MM.1S (cell line): ENCODE data around the gene PRUNE2.

ENCODE experiments used
- DNase-seq: peaks from one replicate; pipeline ENCODE4 v3.0.0-alpha.2; 2015
- H2AFZ ChIP-seq: fragments of 300-600 bp; sonication (generic); 2 replicates; pipeline ENCODE4 v1.6.0; 2016; ENCODE audit warnings: antibody characterized with exemption, low read length
- H3F3A ChIP-seq: fragments of 300-600 bp; sonication (generic); 2 replicates; pipeline ENCODE4 v1.6.1; 2016; ENCODE audit warnings: mild to moderate bottlenecking, antibody characterized with exemption, low read length, moderate library complexity, mixed read lengths; ENCODE audit not compliant: insufficient read depth
- H3K27ac ChIP-seq: fragments of 300-600 bp; sonication (generic); 2 replicates; pipeline ENCODE4 v1.5.1; 2016; ENCODE audit warnings: mild to moderate bottlenecking, low read length
- H3K27me3 ChIP-seq: fragments of 300-600 bp; sonication (generic); replicated peaks from 2 replicates; pipeline ENCODE4 v1.6.0; 2016; ENCODE audit warnings: low read length; ENCODE audit not compliant: insufficient read depth
- H3K36me3 ChIP-seq: fragments of 300-600 bp; sonication (generic); replicated peaks from 2 replicates; pipeline ENCODE4 v1.6.1; 2016; ENCODE audit warnings: mild to moderate bottlenecking, low read length, mixed read lengths; ENCODE audit not compliant: insufficient read depth
- H3K4me1 ChIP-seq: fragments of 300-600 bp; sonication (generic); 2 replicates; pipeline ENCODE4 v1.6.1; 2016; ENCODE audit warnings: low read length, mixed read lengths
- H3K4me2 ChIP-seq: fragments of 300-600 bp; sonication (generic); 2 replicates; pipeline ENCODE4 v1.6.0; 2016; ENCODE audit warnings: low read depth, low read length
- H3K4me3 ChIP-seq: fragments of 300-600 bp; sonication (generic); 2 replicates; pipeline ENCODE4 v1.5.1; 2016; ENCODE audit warnings: low read length, mixed read lengths
- H3K79me2 ChIP-seq: fragments of 300-600 bp; sonication (generic); 2 replicates; pipeline ENCODE4 v1.6.1; 2016; ENCODE audit warnings: mixed run types, low read length, mixed read lengths
- H3K9ac ChIP-seq: fragments of 300-600 bp; sonication (generic); 2 replicates; pipeline ENCODE4 v1.6.1; 2016; ENCODE audit warnings: low read length, mixed read lengths
- H3K9me2 ChIP-seq: fragments of 300-600 bp; sonication (generic); replicated peaks from 2 replicates; pipeline ENCODE4 v1.6.1; 2016; ENCODE audit warnings: mild to moderate bottlenecking, low read length, mixed read lengths; ENCODE audit not compliant: insufficient read depth
- H3K9me3 ChIP-seq: fragments of 300-600 bp; sonication (generic); replicated peaks from 2 replicates; pipeline ENCODE4 v1.6.1; 2016; ENCODE audit warnings: mild to moderate bottlenecking, low read length, mixed read lengths; ENCODE audit not compliant: insufficient read depth
- H4K20me1 ChIP-seq: fragments of 300-600 bp; sonication (generic); 2 replicates; pipeline ENCODE4 v1.6.1; 2016; ENCODE audit warnings: mild to moderate bottlenecking, low read length, moderate library complexity, mixed read lengths; ENCODE audit not compliant: insufficient read depth
- CTCF ChIP-seq: fragments of 300-600 bp; sonication (generic); IDR thresholded peaks from 2 replicates; pipeline ENCODE4 v1.5.1; 2016; ENCODE audit warnings: antibody characterized with exemption, low read length, mixed read lengths
- EZH2 ChIP-seq: fragments of 300-600 bp; sonication (generic); optimal IDR thresholded peaks from 2 replicates; pipeline ENCODE3; 2017; ENCODE audit warnings: low read depth, mild to moderate bottlenecking, antibody characterized with exemption, low read length, mixed read lengths
- EZH2phosphoT487 ChIP-seq: fragments of 300-600 bp; sonication (generic); IDR thresholded peaks from 2 replicates; pipeline ENCODE4 v1.6.1; 2018; ENCODE audit warnings: antibody characterized with exemption, low read length

Gene PRUNE2

GRCh38 chr9:76873821-76874220 lies 32.1 kb downstream of the PRUNE2 start:
- DNase-seq: no peak
- Histone ChIP-seq H3K4me3 (no peak overlapping the region), H3K4me1 (no peaks in the 10 kb centered on the region), H4K20me1 (no peaks in the 10 kb centered on the region), H3K9me2 (no peaks in the 10 kb centered on the region), H3K36me3 (no peaks in the 10 kb centered on the region), H2AFZ (no peak overlapping the region), H3K4me2 (no peak overlapping the region), H3K27me3 (no peaks in the 10 kb centered on the region), H3K9ac (no peak overlapping the region), H3K9me3 (no peaks in the 10 kb centered on the region), H3K79me2 (no peaks in the 10 kb centered on the region), H3F3A (no peaks in the 10 kb centered on the region), H3K27ac (no peak overlapping the region)
- no peak for TF ChIP-seq CTCF

GRCh38 chr9:76873056-76873792 lies 32.7 kb downstream of the PRUNE2 start:
- Histone ChIP-seq H3K36me3 (no peaks in the 10 kb centered on the region), H3K9ac (no peak overlapping the region), H4K20me1 (no peaks in the 10 kb centered on the region), H3K27ac (no peak overlapping the region), H2AFZ (no peak overlapping the region), H3K4me1 (no peaks in the 10 kb centered on the region), H3K4me2 (no peak overlapping the region), H3K9me3 (no peaks in the 10 kb centered on the region), H3K9me2 (no peaks in the 10 kb centered on the region), H3K79me2 (no peaks in the 10 kb centered on the region), H3K27me3 (no peaks in the 10 kb centered on the region), H3F3A (no peaks in the 10 kb centered on the region), H3K4me3 (no peak overlapping the region)
- DNase-seq: no peak
- no peak for TF ChIP-seq CTCF
- no peak for TF ChIP-seq EZH2phosphoT487
- no peak for TF ChIP-seq EZH2

GRCh38 chr9:76868897-76869296 lies 37.0 kb downstream of the PRUNE2 start:
- DNase-seq: no peak
- Histone ChIP-seq H3K4me3 (no peak overlapping the region), H3K36me3 (no peaks in the 10 kb centered on the region), H3F3A (no peaks in the 10 kb centered on the region), H3K79me2 (no peaks in the 10 kb centered on the region), H3K27ac (no peak overlapping the region), H3K4me1 (no peaks in the 10 kb centered on the region), H3K4me2 (no peak overlapping the region), H3K9me3 (no peaks in the 10 kb centered on the region), H2AFZ (no peak overlapping the region), H4K20me1 (no peaks in the 10 kb centered on the region), H3K9ac (no peak overlapping the region), H3K27me3 (no peaks in the 10 kb centered on the region), H3K9me2 (no peaks in the 10 kb centered on the region)
- TF ChIP-seq EZH2 (no peak), EZH2phosphoT487 (no peak), CTCF (no peak)
